Neural progenitor cell (in vitro differentiated cells): ENCODE results near the gene RCOR1. TPM values are rescaled to one million over a fixed set of nuclear protein-coding genes. Genes with fewer than 3 reads are reported as not detected.
A peak's percentile ranks its signal among the peaks of the same experiment; 100 is the strongest.

ENCODE experiments used
- DNase-seq: peaks from one replicate; pipeline ENCODE4 v3.0.0-alpha.2; 2016; ENCODE audit warnings: low spot score
- H2AFZ ChIP-seq: fragments of 200-600 bp; sonication (generic); replicated peaks from 2 replicates; pipeline ENCODE4 v1.6.1; 2016; ENCODE audit warnings: antibody characterized with exemption
- H3F3A ChIP-seq: fragments of 200-600 bp; sonication (generic); 2 replicates; pipeline ENCODE4 v1.6.1; 2016; ENCODE audit warnings: antibody characterized with exemption, low read depth
- H3K27ac ChIP-seq: fragments of 200-600 bp; sonication (generic); 2 replicates; pipeline ENCODE4 v1.5.1; 2016; ENCODE audit warnings: mild to moderate bottlenecking
- H3K27me3 ChIP-seq: fragments of 200-600 bp; sonication (generic); 2 replicates; pipeline ENCODE4 v1.6.1; 2016; ENCODE audit warnings: mild to moderate bottlenecking, moderate library complexity
- H3K36me3 ChIP-seq: fragments of 200-600 bp; sonication (generic); 2 replicates; pipeline ENCODE4 v1.5.1; 2016
- H3K4me1 ChIP-seq: fragments of 200-600 bp; sonication (generic); 2 replicates; pipeline ENCODE4 v1.6.1; 2016; ENCODE audit warnings: mixed run types
- H3K4me2 ChIP-seq: fragments of 200-600 bp; sonication (generic); 2 replicates; pipeline ENCODE4 v1.6.1; 2016
- H3K4me3 ChIP-seq: fragments of 200-600 bp; sonication (generic); 2 replicates; pipeline ENCODE4 v1.5.1; 2016
- H3K79me2 ChIP-seq: fragments of 200-600 bp; sonication (generic); 2 replicates; pipeline ENCODE4 v1.6.1; 2016; ENCODE audit warnings: low read depth
- H3K9ac ChIP-seq: fragments of 200-600 bp; sonication (generic); 2 replicates; pipeline ENCODE4 v1.6.1; 2016
- H3K9me3 ChIP-seq: fragments of 200-600 bp; sonication (generic); 2 replicates; pipeline ENCODE4 v1.5.1; 2016; ENCODE audit warnings: low read depth
- H4K20me1 ChIP-seq: fragments of 200-600 bp; sonication (generic); 2 replicates; pipeline ENCODE4 v1.6.1; 2016; ENCODE audit warnings: low read depth
- H3K27ac Mint-ChIP-seq: 3 replicates; pipeline ENCODE4 v1.8.0; 2021; ENCODE audit warnings: mixed read lengths
- H3K27me3 Mint-ChIP-seq: 2 replicates; pipeline ENCODE4 v1.8.0; 2022; ENCODE audit warnings: low read depth, mild to moderate bottlenecking, inconsistent platforms, moderate library complexity, mixed read lengths; ENCODE audit not compliant: insufficient read depth
- H3K36me3 Mint-ChIP-seq: 3 replicates; pipeline ENCODE4 v1.8.0; 2021; ENCODE audit warnings: mixed read lengths
- H3K4me1 Mint-ChIP-seq: 3 replicates; pipeline ENCODE4 v1.8.0; 2021; ENCODE audit warnings: mixed read lengths
- H3K4me3 Mint-ChIP-seq: 3 replicates; pipeline ENCODE4 v1.8.0; 2021; ENCODE audit warnings: mild to moderate bottlenecking, moderate library complexity, mixed read lengths
- H3K9me3 Mint-ChIP-seq: 3 replicates; pipeline ENCODE4 v1.8.0; 2020; ENCODE audit warnings: mixed read lengths
- CTCF ChIP-seq: fragments of 200-600 bp; sonication (generic); IDR thresholded peaks from 2 replicates; pipeline ENCODE4 v1.5.1; 2017; ENCODE audit warnings: antibody characterized with exemption, mild to moderate bottlenecking
- EZH2 ChIP-seq: fragments of 200-600 bp; sonication (generic); IDR thresholded peaks from 2 replicates; pipeline ENCODE4 v1.6.1; 2017; ENCODE audit warnings: antibody characterized with exemption, mild to moderate bottlenecking, moderate library complexity
- EZH2phosphoT487 ChIP-seq: fragments of 200-600 bp; sonication (generic); IDR thresholded peaks from 2 replicates; pipeline ENCODE4 v1.6.1; 2017; ENCODE audit warnings: antibody characterized with exemption
- total RNA-seq: library from RNA; depleted of rRNA; stranded (reverse); fragments of >200 nt; gene quantifications from 2 replicates; pipeline ENCODE4 v1.2.3, GENCODE V29; 2015; ENCODE audit warnings: low replicate concordance

The RCOR1 gene
- total RNA-seq, 1 donor from 2014 or later: 33.7 TPM

- Histone ChIP-seq H2AFZ (no peak overlapping the region), H3K4me3 (no peak overlapping the region), H3K9ac (no peak overlapping the region), H3K36me3 (no peaks in the 10 kb centered on the region), H3K9me3 (no peaks in the 10 kb centered on the region), H3K4me1 (no peaks in the 10 kb centered on the region), H3K79me2 (no peaks in the 10 kb centered on the region), H3F3A (peaks cover 19% of the 10 kb centered on the region), H3K27ac (no peak overlapping the region), H4K20me1 (no peaks in the 10 kb centered on the region), H3K4me2 (no peak overlapping the region), H3K27me3 (no peaks in the 10 kb centered on the region)
- TF ChIP-seq EZH2: no peak
- TF ChIP-seq CTCF: no peak
- H3K9me3 Mint-ChIP-seq: no peaks in the 10 kb centered on the region
- H3K4me1 Mint-ChIP-seq: peaks cover under 1% of the 10 kb centered on the region
- H3K27me3 Mint-ChIP-seq: peaks cover under 1% of the 10 kb centered on the region
- no peak overlapping the region for H3K27ac Mint-ChIP-seq
- no peak for DNase-seq
- H3K4me3 Mint-ChIP-seq: no peak overlapping the region
- H3K36me3 Mint-ChIP-seq: no peaks in the 10 kb centered on the region
These were observed 34.8 kb upstream of the RCOR1 start for GRCh38 chr14:102557434-102558226.

GRCh38 chr14:102558556-102558955 lies 33.9 kb upstream of the RCOR1 start:
- no peaks in the 10 kb centered on the region for H3K27me3 ChIP-seq
- Mint-ChIP-seq H3K27me3 (peaks cover 2% of the 10 kb centered on the region), H3K4me3 (no peak overlapping the region), H3K9me3 (no peaks in the 10 kb centered on the region), H3K36me3 (no peaks in the 10 kb centered on the region), H3K27ac (no peak overlapping the region), H3K4me1 (no peaks in the 10 kb centered on the region)
- DNase-seq: no peak
- H2AFZ ChIP-seq: no peak overlapping the region
- H3K4me1 ChIP-seq: no peaks in the 10 kb centered on the region
- no peaks in the 10 kb centered on the region for H3K79me2 ChIP-seq
- H3F3A ChIP-seq: peaks cover 10% of the 10 kb centered on the region
- H3K9ac ChIP-seq: no peak overlapping the region
- no peaks in the 10 kb centered on the region for H3K36me3 ChIP-seq
- H3K27ac ChIP-seq: no peak overlapping the region
- H4K20me1 ChIP-seq: no peaks in the 10 kb centered on the region
- TF ChIP-seq EZH2 (no peak), CTCF (no peak), EZH2phosphoT487 (no peak)
- no peak overlapping the region for H3K4me3 ChIP-seq
- H3K9me3 ChIP-seq: no peaks in the 10 kb centered on the region
- H3K4me2 ChIP-seq: no peak overlapping the region

- H3K36me3 Mint-ChIP-seq: no peaks in the 10 kb centered on the region
- Histone ChIP-seq H3K9ac (no peak overlapping the region), H4K20me1 (no peaks in the 10 kb centered on the region), H3K4me3 (no peak overlapping the region), H3K36me3 (no peaks in the 10 kb centered on the region), H3K27me3 (no peaks in the 10 kb centered on the region), H2AFZ (peak overlapping the region; percentile 76), H3K9me3 (no peaks in the 10 kb centered on the region), H3K4me2 (no peak overlapping the region), H3F3A (no peaks in the 10 kb centered on the region), H3K79me2 (no peaks in the 10 kb centered on the region), H3K4me1 (no peaks in the 10 kb centered on the region), H3K27ac (no peak overlapping the region)
- no peak overlapping the region for H3K4me3 Mint-ChIP-seq
- peaks cover 5% of the 10 kb centered on the region for H3K27me3 Mint-ChIP-seq
- no peaks in the 10 kb centered on the region for H3K4me1 Mint-ChIP-seq
- no peak for DNase-seq
- H3K9me3 Mint-ChIP-seq: peaks cover 7% of the 10 kb centered on the region
- H3K27ac Mint-ChIP-seq: no peak overlapping the region
- TF ChIP-seq CTCF (no peak), EZH2phosphoT487 (no peak), EZH2 (no peak)
These were observed 31.8 kb upstream of the RCOR1 start for GRCh38 chr14:102560458-102561261.
